Measurements from ENCODE around the gene CPT1C. TPM values are rescaled to one million over a fixed set of nuclear protein-coding genes. Genes with fewer than 3 reads are reported as not detected.

The CPT1C gene
- total and polyA plus RNA-seq, 9 donors = 5.4 to 16.0 (median 11.1) TPM

DNA sequence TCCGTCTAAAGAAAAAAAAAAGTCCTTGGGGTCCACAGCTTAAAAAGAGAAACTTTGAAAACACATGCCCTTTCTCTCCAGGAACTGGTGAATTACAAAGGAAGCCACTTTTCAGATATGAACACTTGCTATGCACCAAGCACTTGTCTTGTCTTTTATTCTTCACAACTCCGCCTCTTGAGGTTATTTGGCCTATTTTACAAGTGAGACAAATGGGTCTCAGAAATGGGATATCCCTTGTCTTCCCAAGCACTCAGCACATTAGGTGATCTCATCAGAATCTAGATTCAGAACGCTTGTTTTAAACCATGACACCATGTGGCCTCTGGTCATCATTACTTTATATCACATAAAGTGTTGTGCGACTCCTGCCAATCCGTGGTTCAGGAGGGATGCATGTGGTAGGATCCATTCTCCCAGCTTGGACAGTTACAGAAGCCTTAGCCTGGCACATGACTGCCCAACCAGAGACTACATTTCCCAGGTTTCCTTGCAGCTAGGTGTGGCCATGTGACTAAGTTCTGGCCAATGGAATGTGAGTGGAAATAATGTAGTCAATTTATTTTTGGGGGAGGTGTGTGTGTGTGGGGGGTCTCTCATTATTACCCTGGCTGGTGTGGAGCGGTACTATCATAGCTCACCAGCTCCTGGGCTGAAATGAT is 58.3 kb downstream of the CPT1C start:
- Histone ChIP-seq H3K4me3 (ENCODE audit: low read length) (no peak overlapping the region), H3K9me3 (replicated peaks; ENCODE audit: control insufficient read depth, low read depth, low read length) (peaks cover 5% of the 10 kb centered on the region), H3K27me3 (ENCODE audit: control insufficient read depth, insufficient read depth, low read length) (no peaks in the 10 kb centered on the region), H3K27ac (ENCODE audit: low read length) (no peak overlapping the region), H3K4me1 (ENCODE audit: control insufficient read depth, insufficient read depth, low read length) (peaks cover 4% of the 10 kb centered on the region), H3K36me3 (ENCODE audit: control insufficient read depth, insufficient read depth, low read length) (no peaks in the 10 kb centered on the region)
- WGBS (ENCODE audit: insufficient coverage) = 100% methylated on average over 1 of the region's 6 CpGs
- DNase-seq = no peak

DNA sequence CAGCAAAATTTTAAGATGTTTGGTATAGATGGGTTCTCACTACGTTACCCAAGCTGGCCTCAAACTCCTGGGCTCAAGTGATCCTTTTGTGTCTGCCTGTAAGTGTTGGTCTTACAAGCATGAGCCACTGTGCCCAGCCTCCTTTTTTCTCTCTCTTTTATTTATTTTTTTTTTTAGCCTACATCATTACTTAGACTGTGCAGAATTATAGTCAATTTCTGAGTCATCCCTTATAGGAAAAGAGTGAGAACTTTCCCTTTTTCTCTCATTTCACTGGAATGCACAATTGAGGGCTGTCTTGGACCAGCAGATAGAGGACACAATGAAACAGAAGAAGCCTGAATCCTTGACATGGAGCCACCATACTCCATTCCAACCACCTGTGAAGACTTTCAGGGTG is 58.9 kb downstream of the CPT1C start:
- Histone ChIP-seq H3K9me3 (replicated peaks; ENCODE audit: control insufficient read depth, low read depth, low read length) (peaks cover 5% of the 10 kb centered on the region), H3K4me1 (ENCODE audit: control insufficient read depth, insufficient read depth, low read length) (peaks cover 4% of the 10 kb centered on the region), H3K4me3 (ENCODE audit: low read length) (no peak overlapping the region), H3K27me3 (ENCODE audit: control insufficient read depth, insufficient read depth, low read length) (no peaks in the 10 kb centered on the region), H3K27ac (ENCODE audit: low read length) (no peak overlapping the region), H3K36me3 (ENCODE audit: control insufficient read depth, insufficient read depth, low read length) (no peaks in the 10 kb centered on the region)
- no CpG with 5 or more reads among the region's 1 CpG for WGBS (ENCODE audit: insufficient coverage)
- no peak for DNase-seq

DNA sequence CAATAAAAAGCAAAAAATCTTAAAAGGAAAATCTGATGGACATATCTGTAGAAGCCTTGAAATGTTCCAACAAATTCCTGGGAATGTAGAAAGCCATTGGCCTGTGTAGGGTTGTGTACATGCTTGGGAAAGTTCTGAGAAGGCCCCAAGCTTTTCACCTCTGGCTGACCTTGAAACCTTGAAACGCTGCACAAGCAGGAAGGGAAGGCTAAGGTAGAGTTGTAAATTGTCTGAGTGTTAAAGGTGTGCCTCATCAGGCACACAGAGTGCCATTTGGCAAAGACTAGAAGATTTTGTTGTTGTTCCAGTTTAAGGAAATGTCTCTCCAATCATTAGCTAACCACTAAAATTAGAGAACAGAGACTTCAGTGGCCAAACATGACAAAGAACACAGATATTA is 61.8 kb downstream of the CPT1C start:
- Histone ChIP-seq H3K27ac (ENCODE audit: low read length) (no peak overlapping the region), H3K27me3 (ENCODE audit: control insufficient read depth, insufficient read depth, low read length) (no peaks in the 10 kb centered on the region), H3K4me3 (ENCODE audit: low read length) (no peak overlapping the region), H3K9me3 (replicated peaks; ENCODE audit: control insufficient read depth, low read depth, low read length) (peaks cover 9% of the 10 kb centered on the region), H3K4me1 (ENCODE audit: control insufficient read depth, insufficient read depth, low read length) (no peaks in the 10 kb centered on the region), H3K36me3 (ENCODE audit: control insufficient read depth, insufficient read depth, low read length) (no peaks in the 10 kb centered on the region)
- DNase-seq = no peak
- WGBS (ENCODE audit: insufficient coverage) = 71% methylated on average over 1 of the region's 1 CpG

DNA sequence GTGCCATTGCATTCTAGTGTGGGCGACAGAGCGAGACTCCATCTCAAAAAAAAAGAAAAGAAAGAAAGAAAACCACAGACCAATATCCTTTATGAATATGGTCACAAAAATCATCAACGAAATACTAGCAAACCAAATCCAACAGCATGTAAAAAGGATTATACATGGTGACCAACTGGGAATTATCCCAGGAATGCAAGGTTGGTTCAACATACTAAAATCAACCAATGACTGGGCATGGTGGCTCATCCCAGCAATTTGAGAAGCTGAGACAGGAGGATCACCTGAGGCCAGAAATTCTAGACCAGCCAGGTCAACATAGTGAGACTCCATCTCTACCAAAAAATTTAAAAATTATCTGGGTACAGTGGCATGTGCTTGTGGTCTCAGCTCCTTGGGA is 65.0 kb downstream of the CPT1C start:
- H3K9me3 ChIP-seq (replicated peaks; ENCODE audit: control insufficient read depth, low read depth, low read length) = peaks cover 9% of the 10 kb centered on the region
- WGBS (ENCODE audit: insufficient coverage) = no CpG with 5 or more reads among the region's 3 CpGs
- no peaks in the 10 kb centered on the region for H3K36me3 ChIP-seq (ENCODE audit: control insufficient read depth, insufficient read depth, low read length)
- H3K4me3 ChIP-seq (ENCODE audit: low read length) = no peak overlapping the region
- H3K27me3 ChIP-seq (ENCODE audit: control insufficient read depth, insufficient read depth, low read length) = no peaks in the 10 kb centered on the region
- H3K4me1 ChIP-seq (ENCODE audit: control insufficient read depth, insufficient read depth, low read length) = peaks cover 5% of the 10 kb centered on the region
- no peak for DNase-seq
- no peak overlapping the region for H3K27ac ChIP-seq (ENCODE audit: low read length)

DNA sequence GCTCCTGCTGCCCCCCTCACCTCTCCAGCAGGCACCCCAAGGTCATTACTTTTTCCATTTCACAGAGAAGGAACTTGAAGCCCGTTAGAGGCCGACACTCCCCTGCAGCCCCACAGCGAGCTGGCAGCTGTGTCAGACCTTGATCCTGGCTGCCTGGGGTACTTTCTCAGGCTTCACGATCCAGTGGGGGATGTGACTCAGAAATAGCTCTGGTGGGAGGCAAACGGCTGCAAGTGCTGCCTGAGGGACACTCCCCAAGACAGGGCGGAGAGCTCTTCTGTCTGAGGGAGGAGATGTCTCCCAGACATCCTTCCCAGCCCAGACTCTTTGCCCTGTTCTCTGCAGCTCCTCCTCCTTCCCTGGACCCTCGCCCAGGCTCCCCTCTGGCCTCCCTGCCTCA is 67.4 kb downstream of the CPT1C start:
- H3K9me3 ChIP-seq (replicated peaks; ENCODE audit: control insufficient read depth, low read depth, low read length) = peaks cover 4% of the 10 kb centered on the region
- H3K4me1 ChIP-seq (ENCODE audit: control insufficient read depth, insufficient read depth, low read length) = peaks cover 15% of the 10 kb centered on the region
- H3K27me3 ChIP-seq (ENCODE audit: control insufficient read depth, insufficient read depth, low read length) = no peaks in the 10 kb centered on the region
- no peak for DNase-seq
- H3K36me3 ChIP-seq (ENCODE audit: control insufficient read depth, insufficient read depth, low read length) = no peaks in the 10 kb centered on the region
- 0% methylated on average over 2 of the region's 7 CpGs for WGBS (ENCODE audit: insufficient coverage)
- no peak overlapping the region for H3K27ac ChIP-seq (ENCODE audit: low read length)
- H3K4me3 ChIP-seq (ENCODE audit: low read length) = no peak overlapping the region

DNA sequence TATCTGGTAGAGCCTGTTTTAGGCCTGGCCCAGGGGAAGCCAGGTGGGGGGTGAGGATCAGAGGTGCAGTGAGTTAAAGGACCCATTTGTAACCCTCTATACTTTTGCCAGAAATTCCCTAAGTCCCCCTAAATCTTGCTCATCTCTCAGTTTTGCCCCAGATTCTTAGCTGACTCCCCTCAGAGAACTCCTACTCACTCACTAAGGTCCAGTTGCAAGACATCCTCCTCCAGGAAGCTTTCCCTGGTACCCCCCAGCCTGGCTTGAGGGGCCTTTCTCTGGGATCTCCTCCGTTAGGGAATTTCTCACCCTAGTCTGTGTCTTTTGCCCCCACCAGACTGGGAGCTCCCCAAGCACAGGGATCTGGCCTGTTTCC is 70.3 kb downstream of the CPT1C start:
- WGBS (ENCODE audit: insufficient coverage) = no CpG with 5 or more reads among the region's 1 CpG
- peak overlapping the region; percentile 82 for H3K27ac ChIP-seq (ENCODE audit: low read length)
- no peaks in the 10 kb centered on the region for H3K27me3 ChIP-seq (ENCODE audit: control insufficient read depth, insufficient read depth, low read length)
- H3K4me1 ChIP-seq (ENCODE audit: control insufficient read depth, insufficient read depth, low read length) = peaks cover 23% of the 10 kb centered on the region
- no peaks in the 10 kb centered on the region for H3K36me3 ChIP-seq (ENCODE audit: control insufficient read depth, insufficient read depth, low read length)
- peaks cover under 1% of the 10 kb centered on the region for H3K9me3 ChIP-seq (replicated peaks; ENCODE audit: control insufficient read depth, low read depth, low read length)
- no peak for DNase-seq
- H3K4me3 ChIP-seq (ENCODE audit: low read length) = no peak overlapping the region

DNA sequence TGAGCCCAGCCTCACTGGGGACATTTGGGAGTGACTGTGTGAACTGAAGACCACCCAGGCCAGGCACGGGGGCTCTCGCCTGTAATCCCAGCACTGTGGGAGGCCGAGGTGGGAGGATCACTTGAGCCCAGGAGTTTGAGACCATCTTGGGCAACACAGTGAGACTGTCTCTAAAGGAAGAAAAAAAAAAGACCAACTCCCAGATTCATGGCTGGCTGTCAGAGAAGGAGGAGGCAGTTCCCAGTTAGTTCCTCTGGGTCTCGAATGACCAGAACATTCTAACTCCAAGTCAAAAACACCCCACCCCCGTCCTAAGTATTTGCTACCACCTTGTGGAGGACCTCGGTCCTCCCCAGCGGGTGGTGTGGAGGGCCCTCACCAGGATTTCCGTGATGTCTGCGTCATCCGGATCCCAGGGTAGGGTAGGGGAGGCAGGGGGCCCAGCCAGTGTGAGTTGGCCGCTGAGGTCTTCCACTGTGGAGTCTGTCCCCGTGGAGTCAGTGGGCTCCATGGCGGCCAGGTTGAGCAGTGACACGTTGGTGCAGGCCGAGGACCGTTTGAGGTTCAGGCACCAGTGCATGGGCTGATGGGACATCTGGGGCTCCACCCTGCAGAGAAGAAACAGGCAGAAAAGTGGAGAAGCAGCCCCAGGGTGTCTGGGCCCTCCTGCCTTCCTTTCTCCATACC is 70.9 kb downstream of the CPT1C start:
- peak overlapping the region; percentile 82 for H3K27ac ChIP-seq (ENCODE audit: low read length)
- 49% methylated on average over 10 of the region's 16 CpGs for WGBS (ENCODE audit: insufficient coverage)
- no peaks in the 10 kb centered on the region for H3K9me3 ChIP-seq (replicated peaks; ENCODE audit: control insufficient read depth, low read depth, low read length)
- H3K27me3 ChIP-seq (ENCODE audit: control insufficient read depth, insufficient read depth, low read length) = no peaks in the 10 kb centered on the region
- DNase-seq = peak; percentile 84
- peaks cover 23% of the 10 kb centered on the region for H3K4me1 ChIP-seq (ENCODE audit: control insufficient read depth, insufficient read depth, low read length)
- H3K36me3 ChIP-seq (ENCODE audit: control insufficient read depth, insufficient read depth, low read length) = no peaks in the 10 kb centered on the region
- no peak overlapping the region for H3K4me3 ChIP-seq (ENCODE audit: low read length)

DNA sequence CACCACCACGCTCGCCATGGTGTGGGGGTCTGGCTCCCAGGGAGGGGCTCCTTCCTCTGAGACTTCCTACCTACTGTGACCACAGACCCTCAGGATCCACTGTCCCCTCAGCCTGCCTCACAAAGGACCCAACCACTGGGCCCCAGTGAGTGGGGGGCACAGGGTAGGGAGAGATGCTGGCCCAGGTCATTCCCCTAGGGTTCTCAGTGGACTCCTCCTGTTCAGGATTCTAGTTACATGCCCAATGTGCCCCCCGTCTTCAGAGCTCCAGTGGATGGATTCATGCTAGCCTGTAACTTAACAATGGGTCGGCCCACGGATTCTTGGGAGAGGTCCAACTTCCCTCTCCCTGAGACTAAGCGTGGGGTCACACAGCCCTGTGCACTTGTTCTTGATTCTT is 72.3 kb downstream of the CPT1C start, which contains the start of gene TSKS:
TSS of gene TSKS (minus strand) at position 77 of the 400 bp plus-strand sequence. CDS start at position 18, 59 bp downstream.
- peak within 1 kb of the TSS; percentile 82 for H3K27ac ChIP-seq (ENCODE audit: low read length)
- peaks cover 31% of the 10 kb centered on the region for H3K4me1 ChIP-seq (ENCODE audit: control insufficient read depth, insufficient read depth, low read length)
- DNase-seq = no peak
- H3K27me3 ChIP-seq (ENCODE audit: control insufficient read depth, insufficient read depth, low read length) = no peaks in the 10 kb centered on the region
- WGBS (ENCODE audit: insufficient coverage) = 55% methylated on average over 3 of the region's 6 CpGs
- H3K36me3 ChIP-seq (ENCODE audit: control insufficient read depth, insufficient read depth, low read length) = peaks cover 2% of the 10 kb centered on the region
- no peak within 1 kb of the TSS for H3K4me3 ChIP-seq (ENCODE audit: low read length)
- H3K9me3 ChIP-seq (replicated peaks; ENCODE audit: control insufficient read depth, low read depth, low read length) = no peaks in the 10 kb centered on the region

Other genes starting within 250 kb of the CPT1C start
- 0.53 TPM for gene SLC17A7, start 249.6 kb upstream of the CPT1C start, total RNA-seq
- 1 to 10 TPM in 5 of 8 donors, under 1 TPM in 3; 0.60 to 1.7 (median 1.2) TPM for gene SLC17A7, start 249.6 kb upstream of the CPT1C start, polyA plus RNA-seq (ENCODE audit: insufficient read depth in 1 of 8, insufficient read length in 8 of 8, low replicate concordance in 1 of 8)
- 53.6 TPM for gene PIH1D1, start 239.3 kb upstream of the CPT1C start, total RNA-seq
- 10 to 100 TPM; 42.2 to 55.0 (median 45.8) TPM for gene PIH1D1, start 239.3 kb upstream of the CPT1C start, polyA plus RNA-seq (ENCODE audit: insufficient read depth in 1 of 8, insufficient read length in 8 of 8, low replicate concordance in 1 of 8)
- gene ALDH16A1, start 237.9 kb upstream of the CPT1C start, total RNA-seq = 14.4 TPM
- gene ALDH16A1, start 237.9 kb upstream of the CPT1C start, polyA plus RNA-seq (ENCODE audit: insufficient read depth in 1 of 8, insufficient read length in 8 of 8, low replicate concordance in 1 of 8) = 10 to 100 TPM; 11.3 to 18.8 (median 13.8) TPM
- 1.5 TPM for gene FLT3LG, start 216.9 kb upstream of the CPT1C start, total RNA-seq
- gene FLT3LG, start 216.9 kb upstream of the CPT1C start, polyA plus RNA-seq (ENCODE audit: insufficient read depth in 1 of 8, insufficient read length in 8 of 8, low replicate concordance in 1 of 8) = 1 to 10 TPM; 2.6 to 4.9 (median 3.3) TPM
- 5,773 TPM for gene RPL13A, start 203.5 kb upstream of the CPT1C start, total RNA-seq
- gene RPL13A, start 203.5 kb upstream of the CPT1C start, polyA plus RNA-seq (ENCODE audit: insufficient read depth in 1 of 8, insufficient read length in 8 of 8, low replicate concordance in 1 of 8) = 1,000 to 10,000 TPM; 4,396 to 5,632 (median 4,838) TPM
- 5,208 TPM for gene RPS11, start 194.7 kb upstream of the CPT1C start, total RNA-seq
- 1,000 to 10,000 TPM; 3,030 to 4,403 (median 3,703) TPM for gene RPS11, start 194.7 kb upstream of the CPT1C start, polyA plus RNA-seq (ENCODE audit: insufficient read depth in 1 of 8, insufficient read length in 8 of 8, low replicate concordance in 1 of 8)
- gene FCGRT, start 178.5 kb upstream of the CPT1C start, total RNA-seq = 200 TPM
- gene FCGRT, start 178.5 kb upstream of the CPT1C start, polyA plus RNA-seq (ENCODE audit: insufficient read depth in 1 of 8, insufficient read length in 8 of 8, low replicate concordance in 1 of 8) = 100 to 1,000 TPM; 150 to 241 (median 199) TPM
- 121 TPM for gene RCN3, start 163.1 kb upstream of the CPT1C start, total RNA-seq
- gene RCN3, start 163.1 kb upstream of the CPT1C start, polyA plus RNA-seq (ENCODE audit: insufficient read depth in 1 of 8, insufficient read length in 8 of 8, low replicate concordance in 1 of 8) = 10 to 100 TPM; 37.4 to 88.6 (median 57.7) TPM
- gene NOSIP, start 110.6 kb upstream of the CPT1C start, total RNA-seq = 78.8 TPM
- 10 to 100 TPM; 59.3 to 78.4 (median 66.5) TPM for gene NOSIP, start 110.6 kb upstream of the CPT1C start, polyA plus RNA-seq (ENCODE audit: insufficient read depth in 1 of 8, insufficient read length in 8 of 8, low replicate concordance in 1 of 8)
- 0.84 TPM for gene PRRG2, start 109.8 kb upstream of the CPT1C start, total RNA-seq
- gene PRRG2, start 109.8 kb upstream of the CPT1C start, polyA plus RNA-seq (ENCODE audit: insufficient read depth in 1 of 8, insufficient read length in 8 of 8, low replicate concordance in 1 of 8) = under 1 TPM; 0.28 to 0.88 (median 0.56) TPM
- 3.5 TPM for gene PRR12, start 99.9 kb upstream of the CPT1C start, total RNA-seq
- gene PRR12, start 99.9 kb upstream of the CPT1C start, polyA plus RNA-seq (ENCODE audit: insufficient read depth in 1 of 8, insufficient read length in 8 of 8, low replicate concordance in 1 of 8) = 10 to 100 TPM; 14.9 to 22.7 (median 19.5) TPM
- gene RRAS, start 51.0 kb upstream of the CPT1C start, total RNA-seq = 15.3 TPM
- gene RRAS, start 51.0 kb upstream of the CPT1C start, polyA plus RNA-seq (ENCODE audit: insufficient read depth in 1 of 8, insufficient read length in 8 of 8, low replicate concordance in 1 of 8) = 10 to 100 TPM; 26.7 to 36.4 (median 31.6) TPM
- 6.8 TPM for gene SCAF1, start 48.9 kb upstream of the CPT1C start, total RNA-seq
- 10 to 100 TPM; 25.6 to 36.9 (median 33.5) TPM for gene SCAF1, start 48.9 kb upstream of the CPT1C start, polyA plus RNA-seq (ENCODE audit: insufficient read depth in 1 of 8, insufficient read length in 8 of 8, low replicate concordance in 1 of 8)
- 34.5 TPM for gene IRF3, start 25.3 kb upstream of the CPT1C start, total RNA-seq
- 10 to 100 TPM; 29.2 to 47.9 (median 39.4) TPM for gene IRF3, start 25.3 kb upstream of the CPT1C start, polyA plus RNA-seq (ENCODE audit: insufficient read depth in 1 of 8, insufficient read length in 8 of 8, low replicate concordance in 1 of 8)
- gene BCL2L12, start 25.2 kb upstream of the CPT1C start, total RNA-seq = 10.9 TPM
- 10 to 100 TPM; 26.6 to 39.6 (median 31.2) TPM for gene BCL2L12, start 25.2 kb upstream of the CPT1C start, polyA plus RNA-seq (ENCODE audit: insufficient read depth in 1 of 8, insufficient read length in 8 of 8, low replicate concordance in 1 of 8)
- gene PRMT1, start 13.8 kb upstream of the CPT1C start, total RNA-seq = 228 TPM
- 100 to 1,000 TPM; 186 to 229 (median 205) TPM for gene PRMT1, start 13.8 kb upstream of the CPT1C start, polyA plus RNA-seq (ENCODE audit: insufficient read depth in 1 of 8, insufficient read length in 8 of 8, low replicate concordance in 1 of 8)
- gene ADM5, start 1.5 kb upstream of the CPT1C start, total RNA-seq = 0.89 TPM
- 1 to 10 TPM in 6 of 8 donors, under 1 TPM in 2; 0.63 to 1.8 (median 1.2) TPM for gene ADM5, start 1.5 kb upstream of the CPT1C start, polyA plus RNA-seq (ENCODE audit: insufficient read depth in 1 of 8, insufficient read length in 8 of 8, low replicate concordance in 1 of 8)
- gene TSKS, start 72.2 kb downstream of the CPT1C start, total RNA-seq = 0.84 TPM
- 1 to 10 TPM in 2 of 8 donors, under 1 TPM in 6; 0.24 to 1.8 (median 0.67) TPM for gene TSKS, start 72.2 kb downstream of the CPT1C start, polyA plus RNA-seq (ENCODE audit: insufficient read depth in 1 of 8, insufficient read length in 8 of 8, low replicate concordance in 1 of 8)
- gene AP2A1, start 75.9 kb downstream of the CPT1C start, total RNA-seq = 31.3 TPM
- gene AP2A1, start 75.9 kb downstream of the CPT1C start, polyA plus RNA-seq (ENCODE audit: insufficient read depth in 1 of 8, insufficient read length in 8 of 8, low replicate concordance in 1 of 8) = 10 to 100 TPM; 52.9 to 76.9 (median 65.2) TPM
- gene FUZ, start 122.2 kb downstream of the CPT1C start, total RNA-seq = 14.6 TPM
- 10 to 100 TPM; 15.8 to 23.8 (median 17.9) TPM for gene FUZ, start 122.2 kb downstream of the CPT1C start, polyA plus RNA-seq (ENCODE audit: insufficient read depth in 1 of 8, insufficient read length in 8 of 8, low replicate concordance in 1 of 8)
- 9.6 TPM for gene MED25, start 127.2 kb downstream of the CPT1C start, total RNA-seq
- 10 to 100 TPM; 24.9 to 41.0 (median 34.5) TPM for gene MED25, start 127.2 kb downstream of the CPT1C start, polyA plus RNA-seq (ENCODE audit: insufficient read depth in 1 of 8, insufficient read length in 8 of 8, low replicate concordance in 1 of 8)
- gene PTOV1, start 160.0 kb downstream of the CPT1C start, total RNA-seq = 140 TPM
- gene PTOV1, start 160.0 kb downstream of the CPT1C start, polyA plus RNA-seq (ENCODE audit: insufficient read depth in 1 of 8, insufficient read length in 8 of 8, low replicate concordance in 1 of 8) = 100 to 1,000 TPM; 173 to 239 (median 224) TPM
- 20.7 TPM for gene PNKP, start 176.5 kb downstream of the CPT1C start, total RNA-seq
- 10 to 100 TPM; 20.2 to 41.7 (median 33.8) TPM for gene PNKP, start 176.5 kb downstream of the CPT1C start, polyA plus RNA-seq (ENCODE audit: insufficient read depth in 1 of 8, insufficient read length in 8 of 8, low replicate concordance in 1 of 8)
- gene AKT1S1, start 186.2 kb downstream of the CPT1C start, total RNA-seq = 6.7 TPM
- 10 to 100 TPM; 35.5 to 42.3 (median 40.3) TPM for gene AKT1S1, start 186.2 kb downstream of the CPT1C start, polyA plus RNA-seq (ENCODE audit: insufficient read depth in 1 of 8, insufficient read length in 8 of 8, low replicate concordance in 1 of 8)
- gene TBC1D17, start 186.6 kb downstream of the CPT1C start, total RNA-seq = 5.1 TPM
- gene TBC1D17, start 186.6 kb downstream of the CPT1C start, polyA plus RNA-seq (ENCODE audit: insufficient read depth in 1 of 8, insufficient read length in 8 of 8, low replicate concordance in 1 of 8) = 10 to 100 TPM; 28.8 to 41.7 (median 37.9) TPM
- 0.53 TPM for gene IL4I1, start 205.8 kb downstream of the CPT1C start, total RNA-seq
- 1 to 10 TPM in 5 of 8 donors, under 1 TPM in 3; 0.58 to 1.2 (median 1.0) TPM for gene IL4I1, start 205.8 kb downstream of the CPT1C start, polyA plus RNA-seq (ENCODE audit: insufficient read depth in 1 of 8, insufficient read length in 8 of 8, low replicate concordance in 1 of 8)
- gene ATF5, start 238.1 kb downstream of the CPT1C start, total RNA-seq = 9.0 TPM
- 10 to 100 TPM; 18.7 to 37.1 (median 27.3) TPM for gene ATF5, start 238.1 kb downstream of the CPT1C start, polyA plus RNA-seq (ENCODE audit: insufficient read depth in 1 of 8, insufficient read length in 8 of 8, low replicate concordance in 1 of 8)
- 37.6 TPM for gene NUP62, start 238.4 kb downstream of the CPT1C start, total RNA-seq
- gene NUP62, start 238.4 kb downstream of the CPT1C start, polyA plus RNA-seq (ENCODE audit: insufficient read depth in 1 of 8, insufficient read length in 8 of 8, low replicate concordance in 1 of 8) = 10 to 100 TPM; 47.8 to 61.9 (median 52.8) TPM